Astrocyte (in vitro differentiated cells and primary cell): ENCODE results near the gene RAB4B.

Experiments used
- CTCF ChIP-seq: IDR thresholded peaks from 2 replicates; pipeline ENCODE4 v1.5.1; 2011; ENCODE audit warnings: low read depth, mild to moderate bottlenecking, inconsistent platforms, low read length, moderate library complexity; ENCODE audit not compliant: insufficient read depth
- EZH2 ChIP-seq: IDR thresholded peaks from 2 replicates; pipeline ENCODE4 v1.6.1; 2012; ENCODE audit warnings: mild to moderate bottlenecking, low read length, inconsistent platforms; ENCODE audit not compliant: insufficient read depth

GRCh38 chr19:40755248-40755624, 22.8 kb upstream of the RAB4B start:
- no peak for TF ChIP-seq CTCF
- no peak for TF ChIP-seq EZH2
